HFFc6 (cell line): ENCODE data around the gene APOLD1. TPM values are rescaled to one million over a fixed set of nuclear protein-coding genes. Genes with fewer than 3 reads are reported as not detected.

Experiments used
- DNase-seq: peaks from one replicate; pipeline ENCODE4 v3.0.0-alpha.2; 2018
- H3K27ac Mint-ChIP-seq: 2 replicates; pipeline ENCODE4 v1.8.0; 2020; ENCODE audit warnings: mild to moderate bottlenecking, mixed read lengths
- H3K27me3 Mint-ChIP-seq: 2 replicates; pipeline ENCODE4 v1.8.0; 2021; ENCODE audit warnings: mild to moderate bottlenecking, moderate library complexity, mixed read lengths; ENCODE audit not compliant: insufficient read depth
- H3K36me3 Mint-ChIP-seq: 2 replicates; pipeline ENCODE4 v1.8.0; 2021; ENCODE audit warnings: low read depth, mixed read lengths
- H3K4me1 Mint-ChIP-seq: 2 replicates; pipeline ENCODE4 v1.8.0; 2020; ENCODE audit warnings: low read depth, mixed read lengths
- H3K4me3 Mint-ChIP-seq: 2 replicates; pipeline ENCODE4 v1.8.0; 2020; ENCODE audit warnings: mild to moderate bottlenecking, moderate library complexity, mixed read lengths
- H3K9me3 Mint-ChIP-seq: 2 replicates; pipeline ENCODE4 v1.8.0; 2020; ENCODE audit warnings: mild to moderate bottlenecking, mixed read lengths
- CTCF ChIP-seq: fragments of 200-600 bp; sonication (generic); IDR thresholded peaks from 2 replicates; pipeline ENCODE4 v1.5.0; 2021; ENCODE audit warnings: antibody characterized with exemption, mild to moderate bottlenecking
- total RNA-seq, 6 experiments: library from RNA; stranded (reverse); fragmentation: NEBNext Ultra II Directional; extraction: Animal tissue kit (Norgen Biotek cat#: 25700); gene quantifications; 2 replicates in 1 of 6; 3 replicates in 5 of 6; pipeline ENCODE4 v1.2.3, GENCODE V29; 2021

The APOLD1 gene
- total RNA-seq, 6 experiments from 2014 or later = 5.0 to 8.6 (median 6.6) TPM

GRCh38 chr12:12776261-12776660 lies 9.2 kb upstream of the APOLD1 start:
- TF ChIP-seq CTCF = no peak
- peaks cover 23% of the 10 kb centered on the region for H3K4me1 Mint-ChIP-seq
- no peaks in the 10 kb centered on the region; the same call in 1 of the 2 replicates for H3K27me3 Mint-ChIP-seq
- DNase-seq = no peak
- H3K36me3 Mint-ChIP-seq = peaks cover 8% of the 10 kb centered on the region; the same call in 1 of the 2 replicates
- H3K9me3 Mint-ChIP-seq = no peaks in the 10 kb centered on the region
- no peak overlapping the region for H3K27ac Mint-ChIP-seq
- no peak overlapping the region for H3K4me3 Mint-ChIP-seq

- Mint-ChIP-seq H3K9me3 (no peaks in the 10 kb centered on the region), H3K36me3 (peaks cover 8% of the 10 kb centered on the region; the same call in 1 of the 2 replicates), H3K27me3 (no peaks in the 10 kb centered on the region; the same call in 1 of the 2 replicates), H3K4me3 (no peak overlapping the region), H3K4me1 (peaks cover 23% of the 10 kb centered on the region), H3K27ac (no peak overlapping the region)
- DNase-seq = no peak
- TF ChIP-seq CTCF = no peak
Observed at GRCh38 chr12:12777092-12777491, 8.4 kb upstream of the APOLD1 start.

- no peak for TF ChIP-seq CTCF
- no peaks in the 10 kb centered on the region; the same call in 1 of the 2 replicates for H3K27me3 Mint-ChIP-seq
- no peak overlapping the region for H3K4me3 Mint-ChIP-seq
- DNase-seq = no peak
- H3K4me1 Mint-ChIP-seq = peaks cover 23% of the 10 kb centered on the region
- H3K9me3 Mint-ChIP-seq = no peaks in the 10 kb centered on the region
- H3K36me3 Mint-ChIP-seq = peaks cover 5% of the 10 kb centered on the region
- H3K27ac Mint-ChIP-seq = peak overlapping the region; percentile 44
Observed at GRCh38 chr12:12779007-12779406, 6.5 kb upstream of the APOLD1 start.

GRCh38 chr12:12779529-12779928 lies 5.9 kb upstream of the APOLD1 start:
- H3K4me3 Mint-ChIP-seq = no peak overlapping the region
- H3K36me3 Mint-ChIP-seq = peaks cover 4% of the 10 kb centered on the region
- TF ChIP-seq CTCF = no peak
- peak; percentile 87 for DNase-seq
- no peaks in the 10 kb centered on the region; the same call in 1 of the 2 replicates for H3K27me3 Mint-ChIP-seq
- H3K4me1 Mint-ChIP-seq = peaks cover 23% of the 10 kb centered on the region
- no peaks in the 10 kb centered on the region for H3K9me3 Mint-ChIP-seq
- H3K27ac Mint-ChIP-seq = peak overlapping the region; percentile 44

GRCh38 chr12:12784116-12784515 lies 1.3 kb upstream of the APOLD1 start:
- no peak for DNase-seq
- Mint-ChIP-seq H3K9me3 (no peaks in the 10 kb centered on the region), H3K36me3 (peaks cover 4% of the 10 kb centered on the region), H3K27me3 (no peaks in the 10 kb centered on the region), H3K27ac (no peak overlapping the region), H3K4me1 (peaks cover 46% of the 10 kb centered on the region), H3K4me3 (no peak overlapping the region)
- no peak for TF ChIP-seq CTCF

- no peak for TF ChIP-seq CTCF
- Mint-ChIP-seq H3K4me1 (peaks cover 51% of the 10 kb centered on the region), H3K27me3 (no peaks in the 10 kb centered on the region), H3K27ac (peak overlapping the region; percentile 88), H3K36me3 (peaks cover 4% of the 10 kb centered on the region), H3K4me3 (peak overlapping the region; percentile 85), H3K9me3 (no peaks in the 10 kb centered on the region)
- no peak for DNase-seq
Observed at GRCh38 chr12:12786351-12786705, 869 bp downstream of the APOLD1 start.
